K562 (cell line): ENCODE measurements around the gene IRF2BP1. TPM values are rescaled to one million over a fixed set of nuclear protein-coding genes. Genes with fewer than 3 reads are reported as not detected.
A peak's percentile ranks its signal among the peaks of the same experiment; 100 is the strongest.

Experiments
- CBX5 ChIP-seq: IDR thresholded peaks from 2 replicates; pipeline ENCODE4 v1.6.1; 2014; ENCODE audit warnings: low read depth, borderline replicate concordance
- CC2D1A ChIP-seq: fragments of 450-650 bp; IDR thresholded peaks from 2 replicates; pipeline ENCODE4 v1.6.1; 2017; ENCODE audit warnings: mild to moderate bottlenecking
- ERF ChIP-seq: fragments of 450-650 bp; formaldehyde crosslinking; IDR thresholded peaks from 2 replicates; pipeline ENCODE4 v1.4.0; 2020; ENCODE audit warnings: mild to moderate bottlenecking, mixed read lengths
- FOXA1 ChIP-seq: fragments of 450-650 bp; IDR thresholded peaks from 2 replicates; pipeline ENCODE4 v1.6.1; 2016; ENCODE audit warnings: mild to moderate bottlenecking, borderline replicate concordance
- HDAC6 ChIP-seq: IDR thresholded peaks from 2 replicates; pipeline ENCODE4 v1.6.1; 2012; ENCODE audit warnings: low read depth, mild to moderate bottlenecking, control low read depth, inconsistent platforms, low read length, moderate library complexity
- HMGN3 ChIP-seq: IDR thresholded peaks from 2 replicates; pipeline ENCODE4 v1.6.1; 2011; ENCODE audit warnings: borderline replicate concordance, low read depth, mild to moderate bottlenecking, mixed read lengths, low read length; ENCODE audit not compliant: insufficient read length; ENCODE audit errors: extremely low read depth
- KAT7 ChIP-seq: sonication (generic); formaldehyde crosslinking; IDR thresholded peaks from 2 replicates; pipeline ENCODE4 v1.8.0; 2022; ENCODE audit warnings: missing genetic modification reagents, mild to moderate bottlenecking, borderline replicate concordance
- MECOM ChIP-seq: fragments of 250-450 bp; sonication (Bioruptor Pico); IDR thresholded peaks from 2 replicates; pipeline ENCODE4 v1.8.0; 2022; ENCODE audit warnings: inconsistent platforms
- MITF ChIP-seq: IDR thresholded peaks from 2 replicates; pipeline ENCODE4 v1.6.1; 2014; ENCODE audit warnings: antibody characterized with exemption
- MXD1 ChIP-seq: fragments of 250-450 bp; sonication (Bioruptor Pico); IDR thresholded peaks from 2 replicates; pipeline ENCODE4 v1.8.0; 2021; ENCODE audit warnings: borderline replicate concordance, mild to moderate bottlenecking, moderate library complexity; ENCODE audit not compliant: poor library complexity, severe bottlenecking
- POLR2AphosphoS2 ChIP-seq: IDR thresholded peaks from 2 replicates; pipeline ENCODE4 v1.6.1; 2012; ENCODE audit warnings: low read length, improper control_type of control experiment
- POLR2H ChIP-seq: IDR thresholded peaks from 2 replicates; pipeline ENCODE4 v1.6.1; 2016; ENCODE audit warnings: missing genetic modification characterization, low read depth, mild to moderate bottlenecking, control low read depth, missing compliant biosample characterization, moderate library complexity
- PPARD ChIP-seq: fragments of 250-450 bp; sonication (Bioruptor Pico); IDR thresholded peaks from 2 replicates; pipeline ENCODE4 v1.8.0; 2022; ENCODE audit warnings: inconsistent platforms, mild to moderate bottlenecking, moderate library complexity
- SOX6 ChIP-seq: fragments of 450-650 bp; IDR thresholded peaks from 2 replicates; pipeline ENCODE4 v1.6.1; 2014; ENCODE audit warnings: mild to moderate bottlenecking
- SRSF7 ChIP-seq: fragments of 200-400 bp; formaldehyde crosslinking; optimal IDR thresholded peaks from 2 replicates; pipeline ENCODE3; 2017; ENCODE audit warnings: mild to moderate bottlenecking, low read depth, low read length
- TCFL5 ChIP-seq: fragments of 250-450 bp; sonication (Bioruptor Pico); conservative IDR thresholded peaks from 2 replicates; pipeline ENCODE4 v1.6.1; 2021; ENCODE audit warnings: mild to moderate bottlenecking, moderate library complexity, matching md5 sums
- ZNF232 ChIP-seq: sonication (generic); formaldehyde crosslinking; IDR thresholded peaks from 2 replicates; pipeline ENCODE4 v1.8.0; 2022; ENCODE audit warnings: mild to moderate bottlenecking, missing genetic modification reagents
- ZNF24 ChIP-seq: fragments of 450-650 bp; IDR thresholded peaks from 2 replicates; pipeline ENCODE4 v1.6.1; 2016
- ZNF280B ChIP-seq: fragments of 250-450 bp; sonication (Bioruptor Pico); IDR thresholded peaks from 2 replicates; pipeline ENCODE4 v1.5.1; 2021; ENCODE audit warnings: mild to moderate bottlenecking
- ZNF511 ChIP-seq: sonication (generic); formaldehyde crosslinking; IDR thresholded peaks from 2 replicates; pipeline ENCODE4 v1.8.0; 2022; ENCODE audit warnings: mild to moderate bottlenecking, missing genetic modification reagents
- ZNF695 ChIP-seq: fragments of 450-650 bp; formaldehyde crosslinking; IDR thresholded peaks from 2 replicates; pipeline ENCODE4 v1.4.0; 2020; ENCODE audit warnings: mild to moderate bottlenecking, moderate library complexity
- ZNF76 ChIP-seq: fragments of 250-450 bp; sonication (Bioruptor Pico); IDR thresholded peaks from 2 replicates; pipeline ENCODE4 v1.4.0; 2020; ENCODE audit warnings: mild to moderate bottlenecking, moderate library complexity, borderline replicate concordance
- ZSCAN29 ChIP-seq: fragments of 450-650 bp; IDR thresholded peaks from 2 replicates; pipeline ENCODE4 v1.6.1; 2017
- polyA plus RNA-seq, 8 experiments: library from polyadenylated mRNA; depleted of rRNA in 4 of 8; stranded (reverse) in 5 of 8; unstranded in 3 of 8; fragments of >200 nt; fragmentation: Nextera tagmentation in 2 of 8; fragmentation: Illumina TruSeq in 1 of 8; extraction: Ambion mirVana in 2 of 8; extraction: Trizol in 1 of 8; gene quantifications; 2 replicates each; pipeline versions ENCODE4 v1.2.1 to v1.2.3, GENCODE V29; 2011 to 2014; ENCODE audit warnings: inconsistent platforms in 1 of 8, missing spikeins in 1 of 8
- total RNA-seq, 7 experiments: library from RNA; depleted of rRNA in 6 of 7; stranded (reverse); fragments of >200 nt in 6 of 7; fragmentation: Illumina TruSeq in 2 of 7; extraction: Trizol in 2 of 7; gene quantifications; 2 replicates each; pipeline versions ENCODE4 v1.2.1 to v1.2.3, GENCODE V29; 2011 to 2021; ENCODE audit warnings: low replicate concordance in 1 of 7

Gene IRF2BP1
- total and polyA plus RNA-seq, 9 of the 15 experiments (the other 6 are each of a cell fraction or from before 2014, with no cell fraction given), result 0.61 to 35.9 (median 3.5) TPM

GRCh38 chr19:45882652-45883585 is 3.0 kb downstream of the IRF2BP1 start (continued):
- TF ChIP-seq HDAC6 (no peak), ZNF232 (CRISPR knock-in tag) (no peak), ZNF280B (CRISPR knock-in tag) (no peak), CC2D1A (peak; percentile 90), ZNF695 (no peak; the same call in 1 of the 2 replicates), ZNF511 (peak; percentile 77), ZSCAN29 (no peak), TCFL5 (CRISPR knock-in tag) (no peak), SOX6 (peak; percentile 64), POLR2H (tag) (no peak), HMGN3 (peak; percentile 51), MITF (0 out of 2 replicates have a peak, but pooled peaks have one; percentile 59), PPARD (CRISPR knock-in tag) (no peak), ERF (peak; percentile 74), SRSF7 (no peak), FOXA1 (no peak), MXD1 (no peak), MECOM (CRISPR knock-in tag) (no peak), POLR2AphosphoS2 (peak; percentile 84; the same call in 1 of the 2 replicates), ZNF24 (peak; percentile 77), CBX5 (no peak), ZNF76 (CRISPR knock-in tag) (no peak), KAT7 (CRISPR knock-in tag) (no peak)
